ENCODE measurements around the gene HOXB4.
A peak's percentile ranks its signal among the peaks of the same experiment; 100 is the strongest.

HOXB4 gene

DNA sequence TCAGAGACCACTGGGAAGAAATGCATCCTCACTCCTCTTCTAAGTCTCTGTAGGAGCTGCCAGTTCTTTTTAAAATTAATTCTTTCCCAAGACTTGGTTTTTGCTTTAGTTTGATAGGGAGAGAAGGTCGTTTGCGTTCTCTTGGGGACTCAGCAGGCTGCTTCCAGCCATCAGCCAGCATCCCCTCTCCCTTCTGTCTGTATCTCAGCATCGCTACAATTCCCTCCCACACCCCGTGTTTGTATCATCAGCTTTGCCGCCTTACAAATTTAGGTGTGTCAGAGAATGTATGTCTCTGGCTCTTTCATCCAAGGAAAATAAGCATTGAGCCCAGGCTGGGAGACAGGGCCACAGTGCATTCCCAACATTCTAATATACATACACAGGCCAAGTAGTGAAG lies 21.2 kb upstream of the HOXB4 start:
- no peak for DNase-seq

GRCh38 chr17:48598736-48599135 lies 20.6 kb upstream of the HOXB4 start:
- DNase-seq, result no peak

GRCh38 chr17:48597778-48598631 lies 19.9 kb upstream of the HOXB4 start:
- peak; percentile 28 for DNase-seq

- no peak for DNase-seq
Observed at GRCh38 chr17:48597528-48597777, 19.3 kb upstream of the HOXB4 start.

- DNase-seq, result no peak
Observed at GRCh38 chr17:48596735-48597527, 18.8 kb upstream of the HOXB4 start.

DNA sequence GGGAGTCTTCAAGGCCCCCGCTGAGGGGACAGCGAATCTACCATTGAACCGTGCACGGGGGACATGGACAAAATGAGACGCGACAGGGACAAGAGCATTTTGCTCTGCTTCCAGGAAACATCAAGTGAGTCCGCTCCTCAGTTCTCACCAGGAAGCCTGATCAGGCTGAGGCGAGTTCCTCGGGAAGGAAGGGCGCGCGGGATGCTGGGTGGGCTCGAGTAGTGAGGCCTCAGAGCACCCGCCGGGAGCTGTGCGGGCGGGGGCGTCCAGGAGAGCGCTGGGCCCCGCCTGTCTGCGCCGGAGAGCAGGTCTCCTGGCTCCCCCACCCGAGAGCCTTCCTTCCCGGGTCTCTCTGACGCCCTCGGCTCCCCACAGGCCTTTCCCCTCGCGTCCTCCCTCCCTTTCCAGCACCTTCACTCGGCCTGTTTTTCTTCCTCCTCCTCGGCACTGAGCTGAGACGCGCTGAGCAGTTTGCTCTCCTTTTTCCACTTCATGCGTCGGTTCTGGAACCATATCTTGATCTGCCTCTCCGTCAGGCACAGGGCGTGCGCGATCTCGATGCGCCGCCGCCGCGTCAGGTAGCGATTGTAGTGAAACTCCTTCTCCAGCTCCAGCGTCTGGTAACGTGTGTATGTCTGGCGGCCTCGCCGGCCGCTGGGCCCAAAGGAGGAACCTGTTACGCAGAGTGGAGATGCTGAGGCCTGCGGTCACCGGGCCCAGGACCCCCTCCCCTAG lies 18.0 kb upstream of the HOXB4 start:
- peak; percentile 36 for DNase-seq

- no peak for DNase-seq
Observed at GRCh38 chr17:48595278-48595999, 17.3 kb upstream of the HOXB4 start.

DNA sequence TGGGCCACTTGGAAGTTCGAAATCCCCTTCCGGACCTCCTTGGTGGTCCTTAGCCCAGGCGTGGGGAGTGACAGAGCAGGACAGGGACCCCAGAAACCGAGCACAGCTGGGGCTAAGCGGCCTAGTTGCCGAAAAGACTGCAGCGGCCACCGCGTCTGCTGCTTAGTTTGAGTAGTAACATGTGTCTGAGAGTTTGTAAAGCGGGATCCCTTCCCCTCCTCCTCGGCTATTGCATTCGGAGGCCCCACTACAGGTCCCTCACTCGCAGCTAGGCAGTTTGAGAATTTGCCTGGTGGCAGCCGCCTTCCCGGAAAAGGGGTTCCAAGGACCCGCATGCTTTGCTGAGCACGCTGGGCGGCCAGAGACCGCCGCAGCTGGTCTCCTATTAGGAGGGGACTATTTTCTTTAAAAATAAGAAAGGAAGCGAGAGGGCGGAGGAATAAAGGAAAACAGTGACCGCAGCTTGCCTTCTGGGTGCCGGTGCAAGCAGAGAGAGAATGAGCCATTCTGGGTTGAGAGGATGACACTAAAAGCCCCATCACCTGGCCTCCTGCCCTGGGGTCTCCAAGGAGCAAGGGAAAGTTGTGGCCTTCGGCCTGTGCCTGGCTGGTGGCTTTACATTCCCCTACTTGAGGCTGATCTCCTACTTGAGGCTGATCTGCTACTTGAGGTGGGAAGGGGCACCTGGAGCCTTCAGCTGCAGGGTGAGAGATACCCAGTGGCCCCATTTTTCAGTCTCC lies 16.6 kb upstream of the HOXB4 start:
- DNase-seq, result no peak

DNA sequence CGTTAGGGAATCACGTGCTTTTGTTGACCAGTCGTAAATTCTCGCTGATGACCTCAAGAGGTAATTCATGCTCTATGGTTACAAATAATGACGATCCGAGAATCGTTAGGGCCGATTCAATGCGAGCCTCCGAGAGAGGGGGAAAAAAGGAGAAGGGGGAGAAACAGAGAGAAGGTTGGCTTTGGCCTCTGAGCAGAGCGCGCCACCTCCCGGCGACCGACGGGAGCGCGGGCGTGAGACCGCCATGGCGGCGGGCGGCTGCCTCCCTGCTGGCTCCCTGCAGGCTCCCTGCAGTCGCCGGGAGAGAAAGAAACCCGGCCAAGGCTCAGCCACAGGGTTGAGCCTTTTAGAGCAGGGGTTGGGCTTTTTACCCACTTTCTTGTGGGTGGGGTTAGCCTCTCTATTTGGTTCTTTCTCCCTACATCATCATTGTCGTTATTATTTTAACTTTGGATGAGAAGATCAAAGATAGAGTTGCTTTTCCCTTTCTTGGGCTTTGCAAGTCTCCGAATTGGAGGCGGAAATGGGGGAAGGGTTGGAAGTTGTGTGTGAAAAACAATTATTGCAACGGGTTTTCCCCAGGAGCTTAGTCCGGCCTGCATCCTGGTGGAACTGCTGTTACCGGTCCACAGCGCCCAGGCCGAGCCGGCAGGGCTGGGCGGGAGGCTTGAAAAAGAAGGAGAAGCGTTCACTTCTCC lies 15.8 kb upstream of the HOXB4 start:
- peak; percentile 86 for DNase-seq

DNA sequence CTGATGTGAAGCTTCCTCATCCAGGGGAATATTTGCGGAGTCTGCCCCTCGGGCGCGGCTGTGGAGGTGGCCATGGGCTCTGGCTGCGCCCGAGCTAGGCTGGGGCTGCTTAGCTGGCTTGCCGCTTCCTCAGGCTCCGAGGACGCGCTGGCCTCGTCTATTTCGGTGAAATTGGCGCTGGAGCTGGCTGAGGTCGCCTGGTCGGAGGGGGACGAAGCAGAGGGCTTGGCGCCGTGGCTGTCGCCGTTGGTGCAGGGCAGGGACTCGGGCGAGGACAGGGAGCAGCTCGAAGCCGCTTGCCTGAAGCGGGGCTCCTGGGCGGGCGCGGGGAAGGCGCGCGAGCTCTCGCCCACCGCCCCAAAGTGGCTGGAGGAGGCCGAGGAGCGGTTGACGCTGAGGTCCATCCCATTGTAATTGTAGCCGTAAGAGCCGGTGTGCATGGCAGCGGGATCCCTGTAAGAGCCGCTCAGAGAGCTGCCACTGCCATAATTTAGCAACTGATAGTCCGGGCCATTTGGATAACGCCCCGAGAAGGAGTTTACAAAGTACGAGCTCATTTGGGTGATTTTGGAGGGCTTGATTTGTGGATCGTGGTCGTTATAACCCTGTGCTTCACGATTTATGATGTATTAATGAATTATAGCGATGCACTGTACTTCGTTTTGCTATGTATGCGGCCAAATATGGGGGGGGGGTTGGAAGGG lies 15.1 kb upstream of the HOXB4 start, which contains the start of gene HOXB5:
HOXB5 (minus strand) TSS at position 654 of the 704 bp plus-strand sequence; CDS start at position 557, 97 bp downstream.
- no peak for DNase-seq

DNA sequence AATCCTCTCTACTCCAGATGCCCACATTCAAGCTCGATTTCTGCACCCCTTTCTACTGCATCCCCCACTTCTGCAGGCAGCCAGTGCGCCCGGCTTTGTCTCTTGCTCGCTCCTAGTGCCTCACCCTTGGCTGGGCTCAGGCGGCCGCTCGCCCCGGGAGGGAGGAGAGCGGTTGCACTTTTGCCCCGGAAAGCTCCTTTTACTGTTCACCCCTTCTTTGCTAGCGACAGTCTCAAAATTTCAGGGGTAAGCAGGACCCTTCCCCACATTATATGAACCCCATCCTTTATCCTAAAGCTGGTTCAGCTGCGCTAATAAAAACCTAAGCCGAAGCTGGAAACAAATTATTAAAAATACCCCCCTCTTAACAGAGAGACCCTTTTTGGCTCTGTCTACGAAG lies 14.4 kb upstream of the HOXB4 start:
- no peak for DNase-seq

- DNase-seq, result no peak
Observed at GRCh38 chr17:48592057-48592514, 13.9 kb upstream of the HOXB4 start.

GRCh38 chr17:48591255-48592056 lies 13.3 kb upstream of the HOXB4 start:
- no peak for DNase-seq

GRCh38 chr17:48590607-48591161 lies 12.5 kb upstream of the HOXB4 start:
- DNase-seq, result no peak

- DNase-seq, result no peak
Observed at GRCh38 chr17:48589831-48590606, 11.9 kb upstream of the HOXB4 start, which contains the start of gene HOXB3. Gene HOXB3, minus strand, starts transcription at chr17:48590241. Its CDS starts 37,767 bp downstream, at chr17:48552474.

DNA sequence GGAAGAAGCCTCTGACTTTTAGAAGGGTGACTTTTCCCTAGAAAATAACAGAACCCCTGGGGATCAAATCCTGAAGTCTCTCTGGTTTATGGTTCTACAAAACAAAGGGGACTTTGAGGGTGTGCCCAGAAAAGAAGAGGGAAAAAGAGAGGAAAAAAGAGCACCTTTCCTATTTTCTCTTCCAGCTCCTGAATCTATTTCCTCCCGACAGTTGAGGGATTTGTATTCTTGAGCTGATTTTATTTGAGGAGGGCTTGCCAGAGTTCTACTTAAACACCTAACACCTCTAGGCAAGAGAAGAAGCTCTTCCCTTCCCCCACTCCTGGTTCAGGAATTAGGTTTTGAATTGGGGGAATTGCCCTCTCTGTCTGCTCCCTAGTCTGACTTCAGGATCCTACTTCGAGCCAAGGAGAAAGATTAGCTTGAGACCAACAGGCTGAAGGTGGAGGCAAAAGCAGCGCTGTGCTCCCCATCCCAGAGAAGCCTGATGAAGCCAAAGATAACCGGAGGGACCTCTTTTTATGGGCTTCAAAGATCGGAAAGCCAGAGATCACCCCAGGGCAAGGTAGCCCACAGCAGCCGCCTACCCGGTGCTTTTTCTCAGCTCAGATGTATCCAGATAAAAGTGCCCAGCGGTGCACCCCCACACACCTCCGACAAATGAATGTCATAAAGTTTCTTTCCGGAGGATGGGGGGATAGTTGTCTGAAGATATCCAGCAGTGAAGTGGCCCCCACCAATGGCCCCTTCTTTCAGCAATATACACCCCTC lies 11.1 kb upstream of the HOXB4 start:
- no peak for DNase-seq

DNA sequence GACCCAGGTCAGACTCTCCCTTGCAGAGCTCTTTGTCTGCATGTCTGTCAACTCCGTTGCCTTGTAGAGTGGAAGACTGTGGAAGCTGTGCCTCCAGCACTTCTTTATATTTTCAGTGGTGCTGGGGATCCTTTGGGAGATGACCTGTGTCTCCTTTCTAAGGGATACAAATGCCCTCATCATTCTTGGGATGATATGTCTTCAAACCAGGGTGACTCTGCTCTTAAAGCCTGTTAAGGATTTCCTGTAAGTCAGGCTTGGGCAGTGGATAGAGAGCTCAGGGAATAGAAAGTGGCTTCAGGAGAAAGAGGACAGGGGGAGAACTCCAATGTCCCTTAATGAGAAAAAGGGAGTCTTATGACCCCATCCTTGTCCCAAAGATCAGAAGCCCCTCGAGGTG lies 10.4 kb upstream of the HOXB4 start:
- no peak for DNase-seq

DNA sequence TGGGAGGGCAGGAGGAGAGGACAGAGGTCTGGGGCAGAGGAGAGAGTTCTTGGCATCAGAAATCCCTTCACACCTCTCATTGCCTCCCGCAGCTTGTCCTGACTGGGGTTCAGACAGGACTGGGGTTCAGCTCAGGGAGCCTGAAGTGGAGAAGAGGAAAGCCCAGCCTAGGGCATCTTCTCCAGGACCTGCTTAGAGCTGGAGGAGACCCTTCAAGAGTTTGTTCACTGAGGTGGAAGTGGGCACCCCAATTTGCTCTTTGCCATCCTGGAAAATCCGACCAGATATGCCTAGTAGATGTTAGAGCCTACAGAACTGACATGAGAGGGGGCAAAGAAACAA lies 9.9 kb upstream of the HOXB4 start:
- DNase-seq, result no peak

All from activated CD4-positive, alpha-beta T cell treated with anti-CD3 and anti-CD28 coated beads, Interleukin-2, amount 50 U/mL, for 16 hours (primary cell).